HEK293 (cell line): ENCODE measurements around the gene OR10H5.

Source experiments
- CTCF ChIA-PET: fragments of 350-600 bp; formaldehyde crosslinking; extraction: SDS; loops from one replicate; lab custom pipeline; 2021; ENCODE audit warnings: antibody characterized with exemption; lab: Yijun Ruan, JAX
- POLR2A ChIA-PET: fragments of 300-600 bp; formaldehyde crosslinking; extraction: SDS; loops from one replicate; lab custom pipeline; 2020; ENCODE audit warnings: antibody characterized with exemption, inconsistent platforms; lab: Yijun Ruan, JAX
- H3K27ac ChIP-seq: fragments of 200-500 bp; sonication (Bioruptor generic); 2 replicates; pipeline ENCODE4 v1.5.1; 2014; ENCODE audit warnings: low read depth, low read length, control low read depth, inconsistent platforms; ENCODE audit errors: extremely low read depth
- H3K36me3 ChIP-seq, 2 experiments: fragments of 200-500 bp in 1 of 2; sonication (Bioruptor generic) in 1 of 2; 1 replicate in 1 of 2; 2 replicates in 1 of 2; pipeline ENCODE4 v1.5.1; 2014 to 2017; ENCODE audit warnings: inconsistent platforms in 2 of 2, low read length in 2 of 2; ENCODE audit not compliant: control insufficient read depth in 2 of 2, insufficient read depth in 1 of 2
- H3K4me1 ChIP-seq: fragments of 200-500 bp; sonication (Bioruptor generic); 2 replicates; pipeline ENCODE4 v1.5.1; 2014; ENCODE audit warnings: mild to moderate bottlenecking, low read length, inconsistent platforms; ENCODE audit not compliant: control insufficient read depth, insufficient read depth
- H3K4me3 ChIP-seq: 2 replicates; pipeline ENCODE4 v1.5.1; 2011; ENCODE audit warnings: low read depth, mild to moderate bottlenecking, control low read depth, low read length, moderate library complexity
- H3K9me3 ChIP-seq: fragments of 200-500 bp; sonication (Bioruptor generic); 2 replicates; pipeline ENCODE4 v1.5.1; 2014; ENCODE audit warnings: low read depth, low read length, inconsistent platforms; ENCODE audit not compliant: control insufficient read depth, insufficient read depth
- GLIS1 ChIP-seq: fragments of 450-650 bp; formaldehyde crosslinking; IDR thresholded peaks from 2 replicates; pipeline ENCODE4 v1.5.1; 2016; ENCODE audit warnings: missing biosample characterization, missing genetic modification characterization
- KLF10 ChIP-seq: fragments of 450-650 bp; IDR thresholded peaks from 2 replicates; pipeline ENCODE4 v1.5.1; 2018; ENCODE audit warnings: missing biosample characterization, mild to moderate bottlenecking, missing genetic modification characterization
- KLF16 ChIP-seq: fragments of 450-650 bp; formaldehyde crosslinking; IDR thresholded peaks from 2 replicates; pipeline ENCODE4 v1.5.1; 2017; ENCODE audit warnings: missing biosample characterization, missing genetic modification characterization
- SP7 ChIP-seq: fragments of 450-650 bp; formaldehyde crosslinking; IDR thresholded peaks from 2 replicates; pipeline ENCODE4 v1.5.1; 2016; ENCODE audit warnings: missing biosample characterization, missing genetic modification characterization
- ZNF132 ChIP-seq: fragments of 450-650 bp; formaldehyde crosslinking; IDR thresholded peaks from 2 replicates; pipeline ENCODE4 v1.5.1; 2017; ENCODE audit warnings: missing biosample characterization, missing genetic modification characterization, borderline replicate concordance
- ZNF341 ChIP-seq: fragments of 450-650 bp; formaldehyde crosslinking; IDR thresholded peaks from 2 replicates; pipeline ENCODE4; 2016; ENCODE audit warnings: low read depth, missing biosample characterization, missing genetic modification characterization
- ZNF623 ChIP-seq: fragments of 450-650 bp; formaldehyde crosslinking; IDR thresholded peaks from 2 replicates; pipeline ENCODE4 v1.5.1; 2016; ENCODE audit warnings: missing biosample characterization, missing genetic modification characterization
- ZNF624 ChIP-seq: fragments of 450-650 bp; formaldehyde crosslinking; IDR thresholded peaks from 2 replicates; pipeline ENCODE4 v1.5.1; 2017; ENCODE audit warnings: missing biosample characterization, missing genetic modification characterization
- ZSCAN30 ChIP-seq: fragments of 450-650 bp; IDR thresholded peaks from 2 replicates; pipeline ENCODE4 v1.5.1; 2018; ENCODE audit warnings: missing biosample characterization, mild to moderate bottlenecking, missing genetic modification characterization, moderate library complexity
- ZXDB ChIP-seq: fragments of 450-650 bp; formaldehyde crosslinking; IDR thresholded peaks from 2 replicates; pipeline ENCODE4 v1.5.1; 2016; ENCODE audit warnings: missing biosample characterization, missing genetic modification characterization
- TF ChIP-seq, protein P1 (sequence below): IDR thresholded peaks from 2 replicates; pipeline ENCODE4 v1.6.1; 2011; ENCODE audit warnings: mild to moderate bottlenecking, low read depth, low read length, borderline replicate concordance
- TF ChIP-seq, protein P2 (sequence below): fragments of 450-650 bp; formaldehyde crosslinking; IDR thresholded peaks from 2 replicates; pipeline ENCODE4 v1.5.1; 2016; ENCODE audit warnings: missing biosample characterization, missing genetic modification characterization, borderline replicate concordance
- TF ChIP-seq, protein P3 (sequence below): fragments of 450-650 bp; formaldehyde crosslinking; IDR thresholded peaks from 2 replicates; pipeline ENCODE4 v1.5.0; 2017; ENCODE audit warnings: missing biosample characterization, missing genetic modification characterization, borderline replicate concordance
- TF ChIP-seq, protein P4 (sequence below): fragments of 450-650 bp; formaldehyde crosslinking; IDR thresholded peaks from 2 replicates; pipeline ENCODE4 v1.5.1; 2016; ENCODE audit warnings: missing biosample characterization, missing genetic modification characterization
- TF ChIP-seq, protein P5 (sequence below): fragments of 450-650 bp; formaldehyde crosslinking; IDR thresholded peaks from 2 replicates; pipeline ENCODE4 v1.5.1; 2016; ENCODE audit warnings: missing biosample characterization, missing genetic modification characterization
- TF ChIP-seq, protein P6 (sequence below): fragments of 450-650 bp; formaldehyde crosslinking; IDR thresholded peaks from 2 replicates; pipeline ENCODE4 v1.5.1; 2016; ENCODE audit warnings: missing biosample characterization, missing genetic modification characterization

The OR10H5 gene

DNA sequence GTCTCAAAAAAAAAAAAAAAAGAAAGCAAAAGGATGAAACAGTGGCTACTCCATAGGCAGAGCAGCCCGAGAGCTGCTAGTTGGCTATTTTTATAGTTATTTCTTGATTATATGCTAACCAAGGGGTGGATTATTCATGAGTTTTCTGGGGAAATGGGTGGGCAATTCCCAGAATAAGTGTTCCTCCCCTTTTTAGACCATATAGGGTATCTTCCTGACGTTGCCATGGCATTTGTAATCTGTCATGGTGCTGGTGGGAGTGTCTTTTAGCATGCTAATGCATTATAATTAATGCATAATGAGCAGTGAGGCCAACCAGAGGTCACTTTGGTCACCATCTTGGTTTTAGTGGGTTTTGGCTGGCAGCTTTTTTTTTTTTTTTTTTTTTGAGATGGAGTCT lies 53.4 kb downstream of the OR10H5 start:
- CTCF ChIA-PET = no interaction called here
- Histone ChIP-seq H3K4me1 (no peaks in the 10 kb centered on the region), H3K36me3 (no peaks in the 10 kb centered on the region), H3K9me3 (no peaks in the 10 kb centered on the region), H3K4me3 (no peak overlapping the region), H3K27ac (no peak overlapping the region)
- POLR2A ChIA-PET = no interaction called here
- TF ChIP-seq, protein P1, sequence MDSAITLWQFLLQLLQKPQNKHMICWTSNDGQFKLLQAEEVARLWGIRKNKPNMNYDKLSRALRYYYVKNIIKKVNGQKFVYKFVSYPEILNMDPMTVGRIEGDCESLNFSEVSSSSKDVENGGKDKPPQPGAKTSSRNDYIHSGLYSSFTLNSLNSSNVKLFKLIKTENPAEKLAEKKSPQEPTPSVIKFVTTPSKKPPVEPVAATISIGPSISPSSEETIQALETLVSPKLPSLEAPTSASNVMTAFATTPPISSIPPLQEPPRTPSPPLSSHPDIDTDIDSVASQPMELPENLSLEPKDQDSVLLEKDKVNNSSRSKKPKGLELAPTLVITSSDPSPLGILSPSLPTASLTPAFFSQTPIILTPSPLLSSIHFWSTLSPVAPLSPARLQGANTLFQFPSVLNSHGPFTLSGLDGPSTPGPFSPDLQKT = no peak
- TF ChIP-seq, protein P2, sequence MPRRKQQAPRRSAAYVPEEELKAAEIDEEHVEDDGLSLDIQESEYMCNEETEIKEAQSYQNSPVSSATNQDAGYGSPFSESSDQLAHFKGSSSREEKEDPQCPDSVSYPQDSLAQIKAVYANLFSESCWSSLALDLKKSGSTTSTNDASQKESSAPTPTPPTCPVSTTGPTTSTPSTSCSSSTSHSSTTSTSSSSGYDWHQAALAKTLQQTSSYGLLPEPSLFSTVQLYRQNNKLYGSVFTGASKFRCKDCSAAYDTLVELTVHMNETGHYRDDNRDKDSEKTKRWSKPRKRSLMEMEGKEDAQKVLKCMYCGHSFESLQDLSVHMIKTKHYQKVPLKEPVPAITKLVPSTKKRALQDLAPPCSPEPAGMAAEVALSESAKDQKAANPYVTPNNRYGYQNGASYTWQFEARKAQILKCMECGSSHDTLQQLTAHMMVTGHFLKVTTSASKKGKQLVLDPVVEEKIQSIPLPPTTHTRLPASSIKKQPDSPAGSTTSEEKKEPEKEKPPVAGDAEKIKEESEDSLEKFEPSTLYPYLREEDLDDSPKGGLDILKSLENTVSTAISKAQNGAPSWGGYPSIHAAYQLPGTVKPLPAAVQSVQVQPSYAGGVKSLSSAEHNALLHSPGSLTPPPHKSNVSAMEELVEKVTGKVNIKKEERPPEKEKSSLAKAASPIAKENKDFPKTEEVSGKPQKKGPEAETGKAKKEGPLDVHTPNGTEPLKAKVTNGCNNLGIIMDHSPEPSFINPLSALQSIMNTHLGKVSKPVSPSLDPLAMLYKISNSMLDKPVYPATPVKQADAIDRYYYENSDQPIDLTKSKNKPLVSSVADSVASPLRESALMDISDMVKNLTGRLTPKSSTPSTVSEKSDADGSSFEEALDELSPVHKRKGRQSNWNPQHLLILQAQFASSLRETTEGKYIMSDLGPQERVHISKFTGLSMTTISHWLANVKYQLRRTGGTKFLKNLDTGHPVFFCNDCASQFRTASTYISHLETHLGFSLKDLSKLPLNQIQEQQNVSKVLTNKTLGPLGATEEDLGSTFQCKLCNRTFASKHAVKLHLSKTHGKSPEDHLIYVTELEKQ (tag by site-specific recombination) = no peak
- TF ChIP-seq, protein P3, sequence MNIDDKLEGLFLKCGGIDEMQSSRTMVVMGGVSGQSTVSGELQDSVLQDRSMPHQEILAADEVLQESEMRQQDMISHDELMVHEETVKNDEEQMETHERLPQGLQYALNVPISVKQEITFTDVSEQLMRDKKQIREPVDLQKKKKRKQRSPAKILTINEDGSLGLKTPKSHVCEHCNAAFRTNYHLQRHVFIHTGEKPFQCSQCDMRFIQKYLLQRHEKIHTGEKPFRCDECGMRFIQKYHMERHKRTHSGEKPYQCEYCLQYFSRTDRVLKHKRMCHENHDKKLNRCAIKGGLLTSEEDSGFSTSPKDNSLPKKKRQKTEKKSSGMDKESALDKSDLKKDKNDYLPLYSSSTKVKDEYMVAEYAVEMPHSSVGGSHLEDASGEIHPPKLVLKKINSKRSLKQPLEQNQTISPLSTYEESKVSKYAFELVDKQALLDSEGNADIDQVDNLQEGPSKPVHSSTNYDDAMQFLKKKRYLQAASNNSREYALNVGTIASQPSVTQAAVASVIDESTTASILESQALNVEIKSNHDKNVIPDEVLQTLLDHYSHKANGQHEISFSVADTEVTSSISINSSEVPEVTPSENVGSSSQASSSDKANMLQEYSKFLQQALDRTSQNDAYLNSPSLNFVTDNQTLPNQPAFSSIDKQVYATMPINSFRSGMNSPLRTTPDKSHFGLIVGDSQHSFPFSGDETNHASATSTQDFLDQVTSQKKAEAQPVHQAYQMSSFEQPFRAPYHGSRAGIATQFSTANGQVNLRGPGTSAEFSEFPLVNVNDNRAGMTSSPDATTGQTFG = no peak
- TF ChIP-seq ZXDB = no peak
- no peak for TF ChIP-seq KLF10 (tag by site-specific recombination)

DNA sequence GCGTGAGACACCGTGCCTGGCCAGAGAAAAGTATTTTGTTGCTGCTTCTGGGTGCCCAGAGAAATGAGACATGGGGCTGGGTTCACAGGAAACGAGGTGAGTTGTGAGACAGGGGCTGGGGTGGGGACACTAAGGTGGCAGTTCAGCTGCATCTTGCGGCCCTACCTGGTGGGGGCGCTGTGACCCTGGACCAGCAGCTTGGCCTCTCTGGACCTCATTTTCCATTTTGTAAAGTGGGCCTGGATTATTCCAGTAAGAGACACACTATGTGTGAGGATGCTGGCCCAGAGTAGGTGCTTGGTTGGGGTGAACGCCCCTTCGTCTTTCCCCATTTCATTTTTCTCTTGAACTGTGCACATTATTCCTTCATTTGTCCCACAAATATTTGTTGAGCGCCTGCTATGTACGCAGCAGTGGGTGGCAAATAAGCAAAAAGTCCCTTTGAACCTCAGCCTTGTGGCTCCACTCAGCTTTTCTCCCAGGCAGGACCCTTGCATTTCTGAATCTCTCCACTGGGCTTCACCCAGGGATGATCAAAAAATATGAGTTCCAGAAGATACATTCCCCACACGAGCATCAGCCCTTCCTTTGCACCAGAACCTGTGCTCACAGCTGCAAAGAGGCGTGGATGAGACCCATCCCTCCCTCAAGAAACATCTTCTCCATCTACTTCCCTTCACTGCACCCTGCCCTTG lies 54.6 kb downstream of the OR10H5 start:
- Histone ChIP-seq H3K27ac (no peak overlapping the region), H3K9me3 (no peaks in the 10 kb centered on the region), H3K4me1 (no peaks in the 10 kb centered on the region), H3K4me3 (no peak overlapping the region), H3K36me3 (no peaks in the 10 kb centered on the region)
- TF ChIP-seq, protein P4, sequence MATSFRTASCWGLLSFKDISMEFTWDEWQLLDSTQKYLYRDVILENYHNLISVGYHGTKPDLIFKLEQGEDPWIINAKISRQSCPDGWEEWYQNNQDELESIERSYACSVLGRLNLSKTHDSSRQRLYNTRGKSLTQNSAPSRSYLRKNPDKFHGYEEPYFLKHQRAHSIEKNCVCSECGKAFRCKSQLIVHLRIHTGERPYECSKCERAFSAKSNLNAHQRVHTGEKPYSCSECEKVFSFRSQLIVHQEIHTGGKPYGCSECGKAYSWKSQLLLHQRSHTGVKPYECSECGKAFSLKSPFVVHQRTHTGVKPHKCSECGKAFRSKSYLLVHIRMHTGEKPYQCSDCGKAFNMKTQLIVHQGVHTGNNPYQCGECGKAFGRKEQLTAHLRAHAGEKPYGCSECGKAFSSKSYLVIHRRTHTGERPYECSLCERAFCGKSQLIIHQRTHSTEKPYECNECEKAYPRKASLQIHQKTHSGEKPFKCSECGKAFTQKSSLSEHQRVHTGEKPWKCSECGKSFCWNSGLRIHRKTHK (tag by site-specific recombination) = no peak
- TF ChIP-seq SP7 (tag by site-specific recombination) = no peak
- TF ChIP-seq ZNF623 (tag by site-specific recombination) = no peak
- TF ChIP-seq, protein P5, sequence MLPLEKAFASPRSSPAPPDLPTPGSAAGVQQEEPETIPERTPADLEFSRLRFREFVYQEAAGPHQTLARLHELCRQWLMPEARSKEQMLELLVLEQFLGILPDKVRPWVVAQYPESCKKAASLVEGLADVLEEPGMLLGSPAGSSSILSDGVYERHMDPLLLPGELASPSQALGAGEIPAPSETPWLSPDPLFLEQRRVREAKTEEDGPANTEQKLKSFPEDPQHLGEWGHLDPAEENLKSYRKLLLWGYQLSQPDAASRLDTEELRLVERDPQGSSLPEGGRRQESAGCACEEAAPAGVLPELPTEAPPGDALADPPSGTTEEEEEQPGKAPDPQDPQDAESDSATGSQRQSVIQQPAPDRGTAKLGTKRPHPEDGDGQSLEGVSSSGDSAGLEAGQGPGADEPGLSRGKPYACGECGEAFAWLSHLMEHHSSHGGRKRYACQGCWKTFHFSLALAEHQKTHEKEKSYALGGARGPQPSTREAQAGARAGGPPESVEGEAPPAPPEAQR (tag by site-specific recombination) = no peak
- TF ChIP-seq ZNF132 = no peak
- TF ChIP-seq, protein P6, sequence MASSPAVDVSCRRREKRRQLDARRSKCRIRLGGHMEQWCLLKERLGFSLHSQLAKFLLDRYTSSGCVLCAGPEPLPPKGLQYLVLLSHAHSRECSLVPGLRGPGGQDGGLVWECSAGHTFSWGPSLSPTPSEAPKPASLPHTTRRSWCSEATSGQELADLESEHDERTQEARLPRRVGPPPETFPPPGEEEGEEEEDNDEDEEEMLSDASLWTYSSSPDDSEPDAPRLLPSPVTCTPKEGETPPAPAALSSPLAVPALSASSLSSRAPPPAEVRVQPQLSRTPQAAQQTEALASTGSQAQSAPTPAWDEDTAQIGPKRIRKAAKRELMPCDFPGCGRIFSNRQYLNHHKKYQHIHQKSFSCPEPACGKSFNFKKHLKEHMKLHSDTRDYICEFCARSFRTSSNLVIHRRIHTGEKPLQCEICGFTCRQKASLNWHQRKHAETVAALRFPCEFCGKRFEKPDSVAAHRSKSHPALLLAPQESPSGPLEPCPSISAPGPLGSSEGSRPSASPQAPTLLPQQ (tag by site-specific recombination) = no peak
- no peak for TF ChIP-seq ZSCAN30
- no peak for TF ChIP-seq ZNF341 (tag by site-specific recombination)
- no peak for TF ChIP-seq KLF16 (tag by site-specific recombination)
- no peak for TF ChIP-seq ZNF624
- no peak for TF ChIP-seq GLIS1 (tag by site-specific recombination)
- POLR2A ChIA-PET = no interaction called here
- CTCF ChIA-PET = interaction anchor here (0.6 to 0.7 kb wide), 3 partner anchors 59 to 326 kb away, joined by 3 read pairs; no protein-coding TSS in a partner anchor
